ENCODE measurements around the gene PDAP1.
"Not testable (repeated sequence)": the region's sequence is repeated elsewhere in the genome, so short reads cannot be mapped to it uniquely, and the experiment has no call there.

Gene PDAP1

GRCh38 chr7:99350641-99351040, 57.8 kb downstream of the PDAP1 start:
- DNase-seq (ENCODE audit: low read depth in 2 of 2), result not testable (repeated sequence)
